GM19099 (cell line): ENCODE measurements around the gene BICDL1.

Experiments
- POLR2A ChIP-seq: IDR thresholded peaks from 3 replicates; pipeline ENCODE4 v1.6.1; 2011; ENCODE audit warnings: low read depth; ENCODE audit not compliant: insufficient read length; ENCODE audit errors: extremely low read depth

The BICDL1 gene

DNA sequence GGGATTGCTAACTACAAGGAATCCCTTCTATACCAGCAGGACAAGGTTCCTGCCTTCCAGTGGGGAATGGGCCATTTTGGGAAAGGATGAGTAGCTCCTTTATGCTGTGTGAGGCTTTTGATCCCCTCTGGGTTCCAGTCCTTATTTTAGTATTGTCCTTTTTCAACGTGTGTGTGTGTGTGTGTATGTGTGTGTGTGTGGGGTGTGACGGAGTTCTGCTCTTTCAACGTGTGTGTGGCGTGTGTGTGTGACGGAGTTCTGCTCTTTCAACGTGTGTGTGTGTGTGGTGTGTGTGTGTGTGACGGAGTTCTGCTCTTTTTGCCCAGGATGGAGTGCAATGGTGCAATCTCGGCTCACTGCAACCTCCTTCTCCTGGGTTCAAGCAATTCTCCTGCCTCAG lies 100.1 kb downstream of the BICDL1 start:
- no peak for TF ChIP-seq POLR2A

DNA sequence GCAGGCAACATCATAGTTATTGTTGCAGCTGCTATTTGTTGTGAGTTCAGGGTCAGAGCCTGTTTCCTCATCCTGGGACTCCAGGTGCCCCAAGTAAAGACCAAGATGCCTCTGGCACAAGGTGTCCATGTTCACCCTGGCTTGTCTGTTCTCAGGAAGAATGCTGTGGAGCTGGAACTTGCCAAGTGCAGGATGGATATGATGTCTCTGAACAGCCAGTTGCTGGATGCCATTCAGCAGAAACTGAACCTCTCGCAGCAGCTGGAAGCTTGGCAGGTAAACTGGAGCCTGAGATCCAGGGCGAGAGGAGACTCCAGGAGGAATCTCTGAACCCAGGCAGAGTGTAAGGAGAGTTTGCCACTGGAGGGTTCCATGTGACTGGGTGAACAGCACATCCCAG lies 100.8 kb downstream of the BICDL1 start:
- TF ChIP-seq POLR2A = no peak

DNA sequence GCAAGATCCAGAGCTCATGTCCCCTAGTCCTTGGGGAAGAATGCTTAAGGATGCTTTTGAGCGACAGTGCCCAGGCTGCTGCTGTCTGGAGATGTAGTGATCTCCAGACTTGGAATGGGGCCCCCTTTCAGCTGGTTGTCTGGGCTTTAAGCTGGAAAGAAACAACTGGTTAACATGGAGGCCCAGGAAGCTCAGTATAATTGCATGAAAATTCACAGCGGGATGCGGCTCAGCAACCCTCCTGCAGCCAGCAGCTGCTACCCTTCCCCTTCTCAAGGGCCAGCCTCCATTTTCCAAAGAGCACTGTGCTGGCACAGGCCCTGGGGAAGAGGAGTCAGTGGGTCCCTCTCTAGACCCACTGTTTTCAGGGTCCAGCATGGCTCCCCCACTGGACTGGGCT lies 101.2 kb downstream of the BICDL1 start:
- no peak for TF ChIP-seq POLR2A

DNA sequence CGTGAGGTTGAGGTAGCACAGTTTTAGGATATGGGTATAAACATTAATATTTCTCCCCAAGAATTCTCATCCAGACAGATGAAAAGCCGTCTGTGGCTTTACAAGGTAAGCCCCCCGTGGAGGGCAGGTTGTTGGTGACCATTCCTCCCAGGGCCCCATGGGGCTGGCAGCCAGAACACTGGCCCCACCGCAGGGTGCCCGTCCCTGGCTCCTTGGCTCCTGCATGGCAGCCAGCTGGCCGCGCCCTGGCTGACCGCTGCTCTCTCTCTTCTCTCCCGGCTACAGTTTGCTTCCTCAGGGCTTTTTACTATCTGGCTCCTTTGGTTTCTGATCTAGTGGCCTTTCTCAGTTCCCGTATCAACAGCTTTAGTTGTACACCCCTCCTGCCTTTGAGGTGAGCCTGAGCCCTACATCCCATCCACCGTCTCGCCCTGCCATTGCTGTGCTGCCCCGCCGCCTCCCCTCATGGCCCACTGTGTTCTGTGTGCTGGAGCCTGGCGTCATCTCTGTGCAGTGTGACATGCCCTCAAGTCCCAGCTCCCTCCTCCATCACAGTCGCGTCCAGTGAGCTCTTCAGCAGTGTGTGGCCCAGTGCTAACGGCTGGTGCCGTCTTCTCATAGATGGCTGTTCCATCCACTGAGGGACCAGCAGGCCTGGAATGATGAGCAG lies 101.7 kb downstream of the BICDL1 start:
- no peak for TF ChIP-seq POLR2A

DNA sequence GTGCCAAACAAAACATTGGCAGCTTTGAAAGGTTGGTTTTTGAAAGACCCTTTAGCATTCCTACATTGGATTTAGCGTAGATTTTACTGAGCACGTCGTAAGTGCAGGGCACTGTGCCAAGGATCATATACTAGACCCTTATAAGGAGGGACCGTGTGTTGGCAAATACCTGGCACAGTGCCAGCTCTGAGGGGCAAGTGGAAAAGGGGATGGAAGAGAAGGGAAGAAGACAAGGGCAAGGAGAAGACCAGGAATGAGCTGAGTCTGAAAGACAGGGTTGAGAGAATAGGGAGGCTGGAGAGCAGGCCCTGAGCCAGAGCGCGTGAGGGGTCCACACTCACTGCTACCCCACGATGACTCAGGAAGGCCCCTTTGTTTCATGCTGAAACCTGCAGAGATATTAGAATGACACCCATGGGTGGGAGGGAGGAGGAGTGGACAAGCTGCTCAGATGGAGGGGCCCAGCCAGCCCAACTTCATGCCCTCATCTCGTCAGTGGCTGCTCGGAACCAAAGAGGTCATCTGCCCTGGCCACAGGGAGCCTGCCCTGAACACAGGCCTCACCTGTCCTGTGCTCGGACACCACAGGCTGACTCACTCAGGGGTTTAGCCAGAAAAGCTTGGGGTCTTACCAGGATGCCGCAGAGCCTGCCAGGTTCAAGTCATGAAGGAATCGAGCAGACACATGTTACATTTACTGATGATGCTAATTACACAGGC lies 102.5 kb downstream of the BICDL1 start:
- TF ChIP-seq POLR2A = no peak

DNA sequence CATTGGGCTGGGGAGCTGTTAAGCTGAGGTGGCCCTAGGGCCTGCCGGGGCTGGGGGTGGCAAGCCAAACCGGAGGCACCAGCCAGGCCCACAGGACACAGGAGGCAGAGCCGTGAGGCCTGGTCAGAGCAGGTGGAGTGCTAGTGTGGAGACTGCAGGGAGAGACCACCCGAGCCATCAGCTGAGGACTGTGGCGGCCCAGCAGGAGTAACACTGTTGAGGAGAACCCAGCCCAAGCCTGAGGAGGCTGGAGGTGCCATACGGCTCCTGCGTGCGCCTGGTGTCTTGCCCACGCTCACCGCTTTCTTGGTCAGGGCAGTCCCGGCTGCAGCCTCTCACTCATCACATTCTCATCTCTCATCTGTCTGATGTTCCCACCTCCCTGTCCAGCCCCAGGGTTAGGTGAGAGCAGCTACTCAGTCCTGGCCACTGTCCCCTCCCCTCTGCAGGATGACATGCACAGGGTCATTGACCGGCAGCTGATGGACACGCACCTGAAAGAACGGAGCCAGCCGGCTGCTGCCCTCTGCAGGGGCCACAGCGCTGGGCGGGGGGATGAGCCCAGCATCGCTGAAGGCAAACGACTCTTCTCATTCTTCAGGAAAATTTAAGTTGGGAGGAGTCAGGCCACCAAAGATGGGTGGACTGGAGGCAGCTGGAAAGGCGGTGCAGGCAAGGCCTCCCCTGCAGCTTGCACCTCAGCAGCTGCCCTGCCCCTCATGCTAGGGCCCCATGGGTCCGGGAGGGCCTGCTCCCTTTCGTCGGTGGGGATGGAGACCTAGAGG lies 103.7 kb downstream of the BICDL1 start:
- TF ChIP-seq POLR2A = no peak

DNA sequence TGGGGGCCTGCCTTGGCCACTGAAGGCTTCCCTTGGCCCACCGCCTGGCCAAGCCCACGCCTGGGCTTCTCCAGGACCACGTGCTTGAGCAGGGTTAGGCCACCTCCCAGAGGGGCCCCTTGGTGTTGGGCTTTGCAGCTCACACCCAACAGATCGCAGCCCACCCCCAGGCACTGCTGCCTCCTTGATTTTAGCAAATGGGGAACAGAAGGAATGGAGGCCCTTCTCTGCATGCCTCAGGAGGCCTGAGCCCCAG lies 104.2 kb downstream of the BICDL1 start:
- no peak for TF ChIP-seq POLR2A

DNA sequence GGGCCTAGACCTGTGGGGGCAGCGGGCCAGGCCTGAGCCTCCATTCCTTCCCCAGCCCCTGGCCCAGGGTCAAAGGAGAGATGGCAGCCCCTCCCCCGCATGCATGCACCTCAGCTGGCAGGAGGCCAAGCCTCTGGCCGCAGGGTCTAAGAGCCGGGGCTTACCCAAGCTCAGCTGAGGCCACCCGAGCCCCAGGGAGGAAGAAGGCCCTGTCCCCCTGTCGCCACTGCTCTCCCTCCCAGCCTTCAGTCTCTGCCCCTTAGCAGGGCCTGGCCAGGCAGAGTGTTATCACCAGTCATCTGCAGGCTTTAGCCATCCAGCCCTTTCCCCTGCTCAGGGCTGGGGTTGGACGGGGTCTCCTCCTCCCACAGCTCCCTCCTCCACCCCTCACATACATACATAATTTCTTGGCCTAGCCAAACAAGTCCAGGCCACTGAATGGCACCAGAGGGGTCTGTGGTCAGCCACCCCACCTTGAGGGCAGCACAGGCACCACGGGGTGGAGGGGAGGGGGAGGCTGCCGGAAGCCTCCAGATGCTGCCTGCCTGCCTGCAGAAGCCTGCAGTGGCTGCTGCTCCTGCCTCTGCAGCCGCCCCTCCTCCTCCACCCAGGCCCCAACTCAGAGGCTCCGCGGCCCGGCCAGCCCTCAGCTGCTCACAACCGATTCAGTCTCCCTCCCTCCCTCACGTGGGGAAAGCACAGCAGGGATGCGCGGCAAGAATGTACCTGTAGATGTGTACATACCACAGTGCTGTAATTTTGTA lies 104.7 kb downstream of the BICDL1 start:
- TF ChIP-seq POLR2A = no peak

DNA sequence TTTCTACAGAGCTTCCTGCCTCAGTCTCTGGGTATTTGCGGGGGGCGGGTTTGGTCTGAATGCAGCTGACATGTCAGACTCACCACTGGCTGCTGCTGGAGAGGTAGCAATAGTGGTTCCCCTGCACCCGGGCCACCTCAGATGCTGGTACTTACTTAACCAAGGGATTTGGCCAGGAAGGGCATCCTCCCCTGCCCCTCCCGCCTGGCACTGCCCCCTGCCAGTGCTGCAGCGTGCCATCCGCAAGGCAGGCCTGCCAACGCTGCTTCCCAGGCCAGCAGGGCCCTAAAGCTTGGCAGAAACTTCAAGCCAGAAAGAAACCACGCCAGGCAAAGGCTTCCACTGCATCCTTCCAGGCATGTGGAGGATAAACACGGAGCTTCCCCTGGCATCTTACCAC lies 105.4 kb downstream of the BICDL1 start:
- TF ChIP-seq POLR2A = no peak

DNA sequence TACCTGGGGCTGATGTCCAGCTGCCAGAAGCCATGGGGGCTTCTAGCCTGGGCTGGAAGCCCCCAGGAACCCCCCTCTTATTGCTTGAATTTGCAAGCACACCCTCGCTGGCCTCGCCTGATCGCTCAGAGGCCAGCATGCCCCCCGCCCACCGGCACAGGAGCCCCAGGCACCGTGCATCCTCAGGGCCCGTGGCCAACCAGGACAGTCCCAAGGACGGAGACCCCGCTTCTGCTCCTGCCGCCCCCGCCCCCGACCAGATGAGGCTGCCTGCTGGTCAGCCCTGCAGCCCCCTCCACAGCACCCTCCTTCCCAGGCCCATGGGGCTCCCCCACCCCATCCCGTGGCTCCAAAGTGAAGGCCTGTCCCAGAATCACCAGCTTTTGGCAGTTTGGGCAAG lies 106.3 kb downstream of the BICDL1 start:
- no peak for TF ChIP-seq POLR2A

DNA sequence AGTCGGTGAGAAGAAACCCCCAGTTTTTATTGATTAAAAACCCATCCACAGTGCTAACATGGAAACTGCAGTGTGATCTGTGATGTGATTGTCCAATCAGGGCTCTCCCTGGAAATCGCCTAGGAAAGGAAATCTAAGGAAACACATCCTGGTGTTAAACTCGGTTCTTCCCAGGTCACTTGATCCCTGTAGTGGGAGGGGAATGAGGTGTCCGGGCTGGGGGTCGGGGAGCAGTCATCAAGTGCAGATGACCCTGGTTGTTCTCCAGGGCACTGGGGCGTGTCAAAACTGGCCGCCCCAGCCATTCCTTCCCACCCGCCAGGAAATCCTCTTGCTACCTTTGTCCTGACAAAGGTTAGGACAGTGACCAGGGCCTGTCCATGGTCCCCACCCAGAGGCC lies 106.7 kb downstream of the BICDL1 start:
- TF ChIP-seq POLR2A = no peak

DNA sequence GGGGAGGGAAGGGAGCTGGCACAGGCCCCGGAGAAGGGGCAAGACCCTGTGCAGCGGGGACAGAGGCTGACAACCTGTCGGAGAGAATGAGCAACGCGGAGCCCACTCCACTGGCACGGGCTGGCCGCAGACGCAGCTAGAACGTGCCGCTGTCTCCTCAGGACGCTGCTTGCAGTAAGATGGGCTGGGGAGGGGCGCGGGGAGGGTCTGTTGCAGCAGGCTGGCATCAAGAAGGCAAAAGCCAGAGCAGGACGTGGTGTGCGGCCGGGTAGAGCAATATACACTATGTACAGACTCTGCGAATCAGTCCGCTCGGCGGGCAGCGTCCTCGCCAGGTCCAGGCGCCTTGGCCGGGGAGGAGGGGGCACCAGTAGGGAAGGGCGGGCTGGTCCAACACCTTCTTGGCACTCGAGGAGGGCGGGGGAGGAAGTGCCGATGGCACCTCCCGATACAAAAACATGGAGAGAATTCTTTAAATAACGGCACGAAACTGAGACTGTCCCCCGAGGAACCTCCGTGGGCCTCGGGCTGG lies 107.7 kb downstream of the BICDL1 start:
- no peak for TF ChIP-seq POLR2A

DNA sequence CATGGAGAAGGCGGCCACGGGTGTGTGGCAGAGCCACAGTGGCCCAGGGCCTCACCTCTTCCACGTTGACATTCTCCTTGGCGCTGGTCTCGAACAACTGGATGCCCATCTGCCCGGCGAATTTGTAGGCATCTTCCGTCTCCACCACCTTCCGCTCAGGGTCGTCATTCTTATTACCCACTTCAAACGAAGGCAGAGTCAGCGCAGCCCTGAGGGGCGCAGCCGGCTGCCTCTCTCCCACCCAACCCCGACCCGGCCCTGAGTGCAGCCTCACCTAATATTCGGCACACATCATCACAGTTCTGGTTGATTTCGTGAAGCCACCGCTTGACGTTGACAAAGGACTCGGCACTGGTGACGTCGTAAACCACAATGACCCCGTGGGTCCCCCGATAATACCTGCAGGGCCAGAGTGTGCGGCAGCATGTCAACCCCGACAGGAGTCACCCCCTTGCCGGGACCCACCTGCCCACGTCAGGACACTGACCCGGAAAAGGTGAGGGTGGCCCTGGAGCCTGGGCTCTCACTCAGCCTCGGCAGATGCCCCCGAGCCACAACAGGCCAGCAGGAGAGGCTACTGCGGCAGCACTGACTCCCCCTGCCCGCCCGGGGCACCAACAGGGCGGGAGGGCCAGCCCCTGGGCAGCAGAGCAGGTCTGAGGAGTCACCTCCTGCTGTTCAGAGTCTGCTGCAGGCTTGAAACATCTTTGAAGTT lies 109.9 kb downstream of the BICDL1 start:
- TF ChIP-seq POLR2A = no peak

DNA sequence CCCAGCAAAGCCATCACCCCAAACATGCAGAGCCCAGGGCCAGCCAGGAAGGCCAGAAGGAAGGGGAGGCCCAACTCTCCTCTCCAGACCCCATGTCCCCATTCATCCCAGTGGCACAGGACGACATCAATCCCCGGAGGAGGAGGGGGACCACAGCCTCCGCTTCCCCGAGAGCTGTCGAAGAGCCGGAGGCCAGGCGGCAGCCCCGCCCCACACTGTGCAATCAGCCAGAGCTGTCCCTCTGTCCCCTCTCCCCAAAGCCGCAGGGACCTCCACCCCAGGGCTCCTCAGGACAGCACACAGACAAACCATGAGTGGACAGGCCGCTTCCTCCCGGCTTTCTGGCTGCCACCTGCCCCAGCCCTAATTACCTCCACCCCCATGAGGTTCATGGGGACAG lies 110.7 kb downstream of the BICDL1 start:
- TF ChIP-seq POLR2A = no peak

DNA sequence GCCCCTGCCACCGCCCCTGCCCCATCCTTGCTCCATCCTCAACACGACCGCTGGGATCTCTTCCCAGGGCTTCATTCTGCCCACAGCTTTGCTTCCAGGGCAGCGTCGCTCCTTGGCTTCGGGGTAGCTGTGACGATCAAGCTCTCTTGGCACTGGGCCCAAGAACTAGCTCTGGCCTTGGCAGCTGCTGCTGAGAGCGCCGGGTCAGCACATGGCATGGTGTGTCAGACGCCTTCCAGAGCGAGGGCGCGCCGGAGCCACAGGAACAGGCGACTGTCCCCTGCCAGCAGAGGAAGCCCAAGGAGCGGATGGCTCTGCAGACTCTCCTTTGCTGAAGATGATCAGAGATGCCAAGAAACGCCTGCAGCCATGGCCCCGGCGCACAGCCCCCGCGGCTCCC lies 111.6 kb downstream of the BICDL1 start:
- no peak for TF ChIP-seq POLR2A

DNA sequence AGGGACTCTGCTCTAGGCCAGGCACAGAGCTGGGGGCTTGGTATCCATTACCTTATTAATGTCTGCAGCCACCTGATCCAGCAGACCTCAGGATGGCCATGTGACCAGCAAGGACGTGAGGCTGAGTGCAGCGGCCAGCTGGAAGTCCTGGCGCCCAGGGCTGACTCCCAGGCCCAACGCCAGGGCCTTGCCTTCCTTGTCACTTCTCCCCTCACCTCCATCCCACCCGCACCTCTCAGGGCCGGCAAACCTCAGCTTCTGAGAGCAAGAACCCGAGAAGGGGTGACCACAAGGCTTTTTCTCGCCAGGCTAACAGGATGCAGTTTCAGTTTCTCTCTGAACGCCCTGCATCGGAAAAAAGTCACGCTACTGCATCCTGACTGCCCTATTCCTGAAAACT lies 112.1 kb downstream of the BICDL1 start:
- no peak for TF ChIP-seq POLR2A
